ENCODE results near the gene MAS1.

The MAS1 gene

DNA sequence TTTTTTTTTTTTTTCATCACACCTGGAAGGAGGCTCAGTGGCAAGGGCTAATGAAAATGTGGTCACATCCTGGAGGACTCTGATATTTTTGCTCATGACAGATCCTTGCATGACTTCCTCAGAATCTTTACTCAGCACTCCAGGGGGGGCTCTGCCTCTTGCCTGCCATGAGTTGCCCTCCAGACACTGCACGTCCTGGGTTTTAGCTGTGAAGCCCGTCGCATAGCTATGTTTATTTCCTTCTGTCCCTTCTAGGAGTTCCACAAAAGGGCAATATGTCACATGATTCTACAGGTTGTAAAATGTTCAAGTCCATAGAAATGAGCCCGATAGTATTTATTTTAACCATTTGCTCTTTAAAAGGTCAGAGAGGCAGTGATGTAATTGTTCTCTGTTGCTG lies 18.2 kb downstream of the MAS1 start:
- TF ChIP-seq, protein P1, sequence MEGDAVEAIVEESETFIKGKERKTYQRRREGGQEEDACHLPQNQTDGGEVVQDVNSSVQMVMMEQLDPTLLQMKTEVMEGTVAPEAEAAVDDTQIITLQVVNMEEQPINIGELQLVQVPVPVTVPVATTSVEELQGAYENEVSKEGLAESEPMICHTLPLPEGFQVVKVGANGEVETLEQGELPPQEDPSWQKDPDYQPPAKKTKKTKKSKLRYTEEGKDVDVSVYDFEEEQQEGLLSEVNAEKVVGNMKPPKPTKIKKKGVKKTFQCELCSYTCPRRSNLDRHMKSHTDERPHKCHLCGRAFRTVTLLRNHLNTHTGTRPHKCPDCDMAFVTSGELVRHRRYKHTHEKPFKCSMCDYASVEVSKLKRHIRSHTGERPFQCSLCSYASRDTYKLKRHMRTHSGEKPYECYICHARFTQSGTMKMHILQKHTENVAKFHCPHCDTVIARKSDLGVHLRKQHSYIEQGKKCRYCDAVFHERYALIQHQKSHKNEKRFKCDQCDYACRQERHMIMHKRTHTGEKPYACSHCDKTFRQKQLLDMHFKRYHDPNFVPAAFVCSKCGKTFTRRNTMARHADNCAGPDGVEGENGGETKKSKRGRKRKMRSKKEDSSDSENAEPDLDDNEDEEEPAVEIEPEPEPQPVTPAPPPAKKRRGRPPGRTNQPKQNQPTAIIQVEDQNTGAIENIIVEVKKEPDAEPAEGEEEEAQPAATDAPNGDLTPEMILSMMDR (conservative IDR thresholded peaks at IDR 0.05; ENCODE audit: control insufficient read depth, insufficient read depth, low read depth, low read length), result no peak
- no peak overlapping the region for H3K4me3 ChIP-seq (ENCODE audit: control insufficient read depth, low read depth, low read length)
- DNase-seq (ENCODE audit: low read depth), result no peak

DNA sequence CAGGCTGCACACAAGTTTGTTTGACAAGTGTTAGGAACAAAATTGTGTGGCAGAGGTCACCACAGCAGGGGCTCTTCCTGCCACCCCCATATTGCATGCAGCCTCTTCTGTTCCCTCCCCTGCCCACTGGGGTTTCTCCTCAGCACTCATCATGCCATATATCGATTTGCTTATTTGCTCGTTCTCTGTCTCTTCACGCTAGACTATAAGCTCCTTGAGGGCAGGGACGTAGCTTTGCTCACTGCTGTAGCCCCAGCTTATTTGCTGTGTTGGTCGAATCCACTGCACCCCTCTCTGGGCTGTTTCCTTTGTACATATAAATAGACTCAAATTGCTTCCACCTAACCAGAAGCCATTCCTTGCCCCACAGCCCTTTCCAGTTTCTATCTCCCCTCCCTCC lies 19.6 kb downstream of the MAS1 start:
- no peak for DNase-seq (ENCODE audit: low read depth)
- TF ChIP-seq, protein P1 (conservative IDR thresholded peaks at IDR 0.05; ENCODE audit: control insufficient read depth, insufficient read depth, low read depth, low read length), result no peak
- H3K4me3 ChIP-seq (ENCODE audit: control insufficient read depth, low read depth, low read length), result no peak overlapping the region

DNA sequence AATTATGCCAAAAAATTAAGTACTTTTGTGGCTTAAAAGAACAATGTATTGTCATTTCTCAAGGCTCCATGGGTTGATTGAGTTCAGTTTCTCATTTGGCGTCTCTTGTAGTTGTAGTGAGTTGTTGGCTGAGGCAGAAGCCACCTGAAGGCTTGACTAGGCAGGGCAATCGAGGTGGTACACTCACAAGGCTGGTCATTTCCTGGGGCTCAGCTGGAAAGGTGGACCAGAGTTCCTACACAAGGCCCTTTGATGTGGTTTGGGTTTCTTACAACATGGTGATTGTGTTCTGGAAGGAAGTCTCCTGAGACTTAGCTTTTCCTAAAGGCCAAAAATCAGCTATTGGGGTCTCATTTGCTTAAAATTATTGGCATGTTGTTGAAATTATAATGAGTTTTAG lies 22.6 kb downstream of the MAS1 start:
- no peak for DNase-seq (ENCODE audit: low read depth)
- TF ChIP-seq, protein P1 (conservative IDR thresholded peaks at IDR 0.05; ENCODE audit: control insufficient read depth, insufficient read depth, low read depth, low read length), result no peak
- H3K4me3 ChIP-seq (ENCODE audit: control insufficient read depth, low read depth, low read length), result no peak overlapping the region

DNA sequence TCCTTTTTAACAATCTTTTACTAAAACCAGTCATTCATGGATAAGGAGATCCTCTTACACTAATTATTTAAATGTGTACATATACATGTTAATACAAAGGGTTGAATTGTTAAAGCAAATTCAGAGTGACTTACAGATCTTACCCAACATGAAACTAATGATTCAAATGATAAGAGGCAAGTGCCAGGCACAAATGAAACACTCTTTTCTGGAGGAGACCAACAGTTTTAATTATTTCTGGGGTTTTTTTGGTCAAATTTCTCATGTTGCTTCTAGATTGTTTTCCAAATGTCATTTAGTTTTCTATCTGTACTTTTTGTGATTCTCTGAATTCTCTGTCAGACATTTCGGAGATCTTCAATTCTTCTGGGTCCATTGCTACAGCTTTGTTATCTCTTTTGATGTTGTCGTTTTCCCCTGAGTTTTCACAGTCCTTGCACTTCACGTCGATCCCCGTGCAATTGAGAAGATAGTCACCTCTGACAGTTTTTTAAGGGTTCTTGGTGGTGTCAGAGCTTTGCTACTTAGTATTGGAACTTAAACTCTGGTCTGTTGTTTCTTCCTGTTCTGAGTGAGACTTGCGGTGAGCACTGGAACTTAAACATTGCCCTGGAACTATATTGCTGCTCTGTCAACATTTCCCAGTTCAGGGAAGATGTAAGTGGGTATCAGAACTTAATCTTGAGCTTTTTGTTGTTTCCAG lies 23.2 kb downstream of the MAS1 start:
- H3K4me3 ChIP-seq (ENCODE audit: control insufficient read depth, low read depth, low read length), result no peak overlapping the region
- DNase-seq (ENCODE audit: low read depth), result no peak
- TF ChIP-seq, protein P1 (conservative IDR thresholded peaks at IDR 0.05; ENCODE audit: control insufficient read depth, insufficient read depth, low read depth, low read length), result no peak

DNA sequence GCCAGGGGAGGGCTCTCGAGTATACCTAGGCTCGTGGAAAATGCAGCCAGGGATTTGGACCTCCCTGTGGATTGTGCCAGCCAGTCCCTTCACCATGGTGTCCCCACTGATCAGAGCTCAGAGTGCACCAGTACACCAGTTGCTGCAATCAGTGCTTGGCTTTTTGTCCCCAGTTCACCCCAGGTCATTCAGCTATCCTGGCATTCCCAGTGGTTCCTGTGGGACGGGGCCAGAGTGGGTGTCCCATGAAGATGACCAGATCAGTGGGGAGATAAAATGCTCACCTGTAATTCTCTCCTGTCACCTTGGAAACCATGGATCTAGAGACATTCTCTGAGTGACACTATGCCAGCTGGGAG lies 23.8 kb downstream of the MAS1 start:
- no peak for DNase-seq (ENCODE audit: low read depth)
- TF ChIP-seq, protein P1 (conservative IDR thresholded peaks at IDR 0.05; ENCODE audit: control insufficient read depth, insufficient read depth, low read depth, low read length), result no peak
- H3K4me3 ChIP-seq (ENCODE audit: control insufficient read depth, low read depth, low read length), result no peak overlapping the region

DNA sequence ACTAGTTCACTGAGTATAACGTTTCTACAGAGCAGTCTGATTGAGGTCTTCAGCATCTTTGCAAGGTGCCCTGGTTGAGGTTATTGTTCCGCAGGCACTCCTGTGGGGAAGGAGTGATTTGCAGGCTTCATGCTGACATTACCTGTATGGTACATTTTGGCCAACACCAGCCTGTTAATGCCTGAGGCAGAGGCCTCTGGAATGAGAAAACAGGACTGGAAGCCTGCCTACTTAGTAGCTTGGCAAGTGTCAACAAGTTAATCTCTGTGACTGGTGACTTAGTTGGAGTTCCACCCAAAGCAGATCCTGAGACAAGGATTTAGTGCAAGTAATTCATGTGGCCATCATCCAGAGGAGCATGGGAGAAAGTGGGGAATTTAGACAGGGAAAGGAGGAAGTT lies 24.6 kb downstream of the MAS1 start:
- TF ChIP-seq, protein P1 (conservative IDR thresholded peaks at IDR 0.05; ENCODE audit: control insufficient read depth, insufficient read depth, low read depth, low read length), result no peak
- H3K4me3 ChIP-seq (ENCODE audit: control insufficient read depth, low read depth, low read length), result no peak overlapping the region
- DNase-seq (ENCODE audit: low read depth), result no peak

DNA sequence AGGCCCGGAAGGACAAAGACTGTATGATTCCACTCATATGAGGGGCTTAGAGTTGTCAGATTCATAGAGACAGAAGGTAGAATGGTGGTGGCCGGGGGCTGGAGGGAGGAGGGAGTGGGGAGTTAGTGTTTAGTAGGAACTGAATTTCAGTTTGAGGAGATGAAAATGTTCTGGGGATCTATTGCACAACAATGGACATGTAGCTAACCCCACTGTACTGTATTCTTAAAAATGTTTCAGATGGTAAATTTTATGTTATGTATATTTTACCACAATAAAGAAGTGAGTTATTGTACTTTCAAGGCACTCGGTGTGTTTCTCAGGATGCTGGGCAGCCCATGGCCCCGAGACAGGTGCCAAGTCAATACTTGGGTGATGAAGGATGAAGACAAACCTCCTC lies 25.4 kb downstream of the MAS1 start:
- no peak for DNase-seq (ENCODE audit: low read depth)
- H3K4me3 ChIP-seq (ENCODE audit: control insufficient read depth, low read depth, low read length), result no peak overlapping the region
- TF ChIP-seq, protein P1 (conservative IDR thresholded peaks at IDR 0.05; ENCODE audit: control insufficient read depth, insufficient read depth, low read depth, low read length), result no peak

Data from fibroblast of mammary gland (primary cell).